T-helper 1 cell treated with Interleukin-12 subunit alpha and Interleukin-12 subunit beta and Interleukin-4 antibody, amounts not matched to agents 30 ng/mL and 1 ng/mL, for 36 hours (primary cell): Measurements from ENCODE around the gene BRF1. TPM values are rescaled to one million over a fixed set of nuclear protein-coding genes. Genes with fewer than 3 reads are reported as not detected.
"Not testable (repeated sequence)": the region's sequence is repeated elsewhere in the genome, so short reads cannot be mapped to it uniquely, and the experiment has no call there.

Experiments used
- intact Hi-C: fragments of 100-400 bp; cut with micrococcal nuclease; formaldehyde crosslinking; loops from one replicate; pipeline ENCODE4 v1.15.1; 2024
- total RNA-seq: library from RNA; stranded (reverse); gene quantifications from 2 replicates; pipeline ENCODE4 v1.2.3, GENCODE V29; 2022

BRF1 gene
- total RNA-seq, 1 donor from 2014 or later = 50.6 TPM

DNA sequence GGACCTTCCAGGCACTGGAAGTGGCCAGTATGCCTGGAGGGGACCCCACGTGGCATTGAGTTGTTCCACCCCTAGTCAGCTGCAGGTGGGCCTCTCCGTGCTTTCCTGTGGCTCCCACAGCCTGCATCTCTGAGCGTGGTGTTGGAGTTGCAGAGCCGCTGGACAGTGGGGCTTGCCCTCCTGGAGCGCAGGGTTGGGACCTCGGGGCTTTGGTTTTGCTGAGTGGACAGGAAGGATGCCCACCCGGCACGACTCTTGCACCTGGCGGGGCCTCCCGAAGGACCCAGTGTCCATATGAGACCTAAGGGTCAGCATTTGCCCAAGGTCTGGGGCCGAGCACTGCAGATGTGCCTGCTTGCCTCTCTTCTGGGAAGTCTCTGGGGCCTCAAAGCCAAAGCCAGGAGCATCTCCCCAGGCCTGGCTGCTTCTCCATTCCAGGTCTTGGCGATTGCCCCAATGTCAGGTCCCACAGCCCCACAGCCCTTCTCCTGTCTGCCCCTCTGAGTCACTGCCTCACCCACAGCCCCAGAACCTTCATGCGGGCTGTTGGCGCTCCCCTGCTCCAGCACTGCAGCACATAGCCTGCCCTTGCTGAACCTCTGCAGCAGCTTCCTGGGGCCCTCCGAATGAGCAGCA, 15.3 kb upstream of the BRF1 start:
- intact Hi-C loops = no loop called here

DNA sequence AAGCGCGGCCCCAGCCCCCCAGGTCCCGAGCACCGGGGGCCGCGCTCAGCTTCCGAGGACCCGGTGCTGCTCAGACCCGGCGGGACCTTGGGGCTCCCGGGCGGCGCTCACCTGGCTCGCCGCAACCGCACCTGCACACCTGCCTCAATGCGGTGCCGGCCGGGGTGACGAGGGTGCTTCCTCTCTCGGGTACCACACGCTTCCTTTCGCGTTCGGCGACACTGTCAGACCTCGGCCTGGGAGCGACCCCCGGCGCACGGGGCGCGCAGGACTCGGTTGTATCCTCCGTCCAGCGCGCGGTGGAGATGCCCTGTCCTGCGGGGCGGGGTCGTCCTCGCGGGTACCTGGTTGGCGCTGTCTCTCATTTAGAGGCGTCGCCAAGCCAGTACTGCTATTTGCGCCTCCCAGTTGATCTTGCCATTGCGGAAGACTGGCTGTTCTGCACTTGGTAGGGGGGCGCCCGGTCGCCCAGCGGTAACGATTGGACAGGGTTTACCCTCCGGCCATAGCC, 14.5 kb upstream of the BRF1 start:
- intact Hi-C loops = no loop called here

- intact Hi-C loops = loop anchor here (1.0 kb wide), 1 partner anchor 38 kb away; no protein-coding TSS in a partner anchor
These were observed 13.7 kb upstream of the BRF1 start, which contains the start of gene PACS2 for GRCh38 chr14:105314287-105315200. Gene PACS2, plus strand, starts transcription at chr14:105314748. Its CDS starts 171 bp downstream, at chr14:105314919.

DNA sequence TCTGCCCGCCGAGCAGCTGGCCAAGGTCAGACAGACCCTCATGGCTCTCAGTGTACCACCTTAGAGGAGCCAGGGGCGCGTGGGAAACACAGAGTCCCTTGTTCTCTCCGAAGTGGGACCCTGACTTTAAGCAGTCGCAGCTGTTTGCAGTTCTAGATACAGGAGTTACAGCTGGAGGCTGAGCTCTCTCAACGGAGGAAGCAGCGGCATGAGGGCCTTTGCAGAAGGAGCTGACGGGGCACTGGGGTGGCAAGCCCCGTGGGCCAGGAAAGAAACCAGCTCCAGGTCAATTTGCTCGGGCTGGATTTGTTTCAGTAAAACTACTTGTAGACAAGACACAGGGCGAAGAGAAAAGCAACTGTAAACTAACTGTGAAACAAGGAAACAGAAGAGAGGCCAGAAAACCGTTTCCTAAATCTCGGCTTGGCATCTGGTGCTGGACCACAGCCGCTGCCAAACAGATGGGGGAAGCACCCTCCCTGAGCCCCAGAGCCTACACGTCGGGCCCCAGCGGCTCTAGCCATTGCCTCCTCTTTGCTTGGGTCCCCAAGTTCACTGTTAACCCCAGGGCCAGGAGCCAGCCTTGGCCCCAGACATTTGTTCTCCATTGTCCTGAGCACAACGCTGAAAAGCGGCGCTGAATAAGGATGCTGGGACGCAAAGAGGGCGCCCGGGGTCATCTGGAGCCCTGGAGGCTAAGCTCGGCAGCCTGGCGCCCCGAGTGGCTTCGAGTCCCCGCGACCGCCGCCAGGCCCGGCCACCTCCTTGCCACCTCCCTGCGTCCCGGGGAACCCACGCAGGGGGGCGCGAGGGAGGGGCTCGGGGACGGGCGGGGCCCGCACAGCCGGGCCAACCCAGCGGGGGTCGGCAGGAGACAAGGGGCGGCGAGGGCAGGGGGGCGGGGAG, 12.8 kb upstream of the BRF1 start:
- intact Hi-C loops = loop anchor here (1.0 kb wide), 2 partner anchors 12 to 39 kb away; partner anchors contain the start of gene BRF1

- intact Hi-C loops = loop anchor here (1.0 kb wide), 1 partner anchor 12 kb away; the partner anchor contains the start of gene BRF1
These were observed 12.2 kb upstream of the BRF1 start for GRCh38 chr14:105312973-105313372.

DNA sequence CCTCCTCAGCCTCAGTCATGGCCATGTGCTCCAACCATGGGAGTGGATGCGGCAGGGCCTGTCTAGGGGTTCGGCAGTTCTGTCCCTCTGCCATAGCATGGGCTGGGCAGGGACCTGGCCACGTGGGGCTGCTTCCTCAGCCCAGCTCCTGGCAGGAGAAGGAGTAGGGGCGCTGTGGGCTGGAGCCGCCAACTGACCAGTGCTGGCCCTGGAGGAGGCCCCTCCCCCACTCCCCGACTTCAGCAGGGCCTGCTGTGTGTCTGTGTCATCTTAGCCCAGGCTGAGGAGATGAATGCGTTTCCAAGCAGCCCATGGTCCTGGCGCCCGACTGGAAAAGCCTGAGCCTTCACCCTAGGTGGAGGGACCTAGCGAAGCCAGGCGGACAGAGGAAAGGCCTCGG, 11.0 kb upstream of the BRF1 start:
- intact Hi-C loops = no loop called here

DNA sequence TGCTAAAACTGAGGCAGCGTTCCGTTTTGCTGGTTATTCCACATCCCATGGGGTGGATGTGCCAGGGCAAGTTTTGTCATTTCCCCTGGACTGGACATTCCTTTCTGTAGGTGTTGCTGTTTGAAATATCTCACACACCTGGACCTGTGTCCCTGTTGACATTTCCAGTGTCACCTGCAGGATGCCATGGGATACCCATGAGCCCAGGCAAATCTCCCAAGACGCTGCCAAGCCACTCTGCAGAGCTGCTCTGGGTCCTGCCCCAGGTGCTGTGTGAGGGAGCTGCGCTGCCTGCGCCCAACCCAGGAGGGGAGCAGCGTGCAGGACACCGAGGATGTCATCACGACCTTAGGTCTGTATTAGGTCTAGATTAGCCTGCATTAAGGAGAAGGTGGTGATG, 8.6 kb upstream of the BRF1 start:
- intact Hi-C loops = no loop called here

GRCh38 chr14:105307052-105307727, 6.4 kb upstream of the BRF1 start:
- intact Hi-C loops = no loop called here

- intact Hi-C loops = no loop called here
These were observed 5.0 kb upstream of the BRF1 start for GRCh38 chr14:105305791-105306190.

DNA sequence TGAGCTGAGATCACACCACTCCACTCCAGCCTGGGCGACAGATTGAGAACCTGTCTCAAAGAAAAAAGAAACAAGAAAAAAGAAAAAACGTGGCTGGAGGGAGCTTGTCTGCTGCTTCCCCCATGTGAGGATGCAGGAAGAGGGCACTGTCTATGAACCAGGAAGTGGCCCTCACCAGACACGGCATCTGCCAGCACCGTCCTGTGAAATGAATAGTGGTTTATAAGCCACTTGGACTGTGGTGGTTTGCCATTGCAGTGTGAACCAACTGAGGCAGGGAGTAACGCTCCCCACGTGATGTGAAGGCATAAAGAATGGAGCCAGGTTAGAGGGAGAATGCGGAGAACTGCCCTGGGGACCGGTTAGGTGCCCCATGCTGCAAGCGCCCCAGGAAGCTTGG, 4.5 kb upstream of the BRF1 start:
- intact Hi-C loops = no loop called here

DNA sequence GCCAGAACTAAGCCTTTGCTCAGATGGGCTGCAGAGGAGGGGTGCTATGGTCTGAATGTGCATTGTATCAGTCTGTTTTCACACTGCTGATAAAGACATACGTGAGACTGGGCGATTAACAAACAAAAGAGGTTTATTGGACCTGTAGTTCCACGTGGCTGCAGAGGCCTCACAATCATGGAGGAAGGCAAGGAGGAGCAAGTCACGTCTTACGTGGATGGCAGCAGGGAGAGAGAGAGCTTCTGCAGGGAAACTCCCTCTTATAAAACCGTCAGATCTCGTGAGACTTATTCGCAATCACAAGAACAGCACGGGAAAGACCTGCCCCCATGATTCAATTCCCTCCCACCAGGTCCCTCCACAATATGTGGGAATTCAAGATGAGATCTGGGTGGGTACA, 3.8 kb upstream of the BRF1 start:
- intact Hi-C loops = loop anchor here (5.0 kb wide), 1 partner anchor 237 kb away; the partner anchor contains the start of gene GPR132

DNA sequence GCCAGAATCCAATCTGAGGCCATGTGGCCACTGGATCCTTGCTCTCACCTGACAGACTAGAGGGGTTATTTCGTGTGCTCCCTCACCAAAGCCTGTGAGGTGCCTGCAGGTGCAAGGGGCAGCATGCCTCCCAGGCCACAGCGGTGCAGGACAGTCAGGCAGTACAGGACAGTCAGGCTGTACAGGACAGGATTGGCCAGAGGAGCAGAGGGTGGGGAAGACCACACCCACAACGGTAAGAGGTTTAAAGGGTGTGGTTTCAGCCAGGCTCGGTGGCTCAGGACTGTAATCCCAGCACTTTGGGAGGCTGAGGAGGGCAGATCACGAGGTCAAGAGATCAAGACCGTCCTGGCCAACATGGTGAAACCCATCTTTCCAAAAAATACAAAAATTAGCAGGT, 3.1 kb upstream of the BRF1 start:
- intact Hi-C loops = loop anchor here (5.0 kb wide), 1 partner anchor 237 kb away; the partner anchor contains the start of gene GPR132

GRCh38 chr14:105301915-105302249, 1.1 kb upstream of the BRF1 start:
- intact Hi-C loops = loop anchor here (1.0 to 5.0 kb wide), 11 partner anchors 9 to 550 kb away; partner anchors contain the start of genes BTBD6, CDCA4, GPR132 and NUDT14

- intact Hi-C loops = loop anchor here (1.0 to 5.0 kb wide), 11 partner anchors 8 to 549 kb away; partner anchors contain the start of genes BTBD6, CDCA4, GPR132 and NUDT14
These were observed 508 bp upstream of the BRF1 start for GRCh38 chr14:105301103-105301914.

DNA sequence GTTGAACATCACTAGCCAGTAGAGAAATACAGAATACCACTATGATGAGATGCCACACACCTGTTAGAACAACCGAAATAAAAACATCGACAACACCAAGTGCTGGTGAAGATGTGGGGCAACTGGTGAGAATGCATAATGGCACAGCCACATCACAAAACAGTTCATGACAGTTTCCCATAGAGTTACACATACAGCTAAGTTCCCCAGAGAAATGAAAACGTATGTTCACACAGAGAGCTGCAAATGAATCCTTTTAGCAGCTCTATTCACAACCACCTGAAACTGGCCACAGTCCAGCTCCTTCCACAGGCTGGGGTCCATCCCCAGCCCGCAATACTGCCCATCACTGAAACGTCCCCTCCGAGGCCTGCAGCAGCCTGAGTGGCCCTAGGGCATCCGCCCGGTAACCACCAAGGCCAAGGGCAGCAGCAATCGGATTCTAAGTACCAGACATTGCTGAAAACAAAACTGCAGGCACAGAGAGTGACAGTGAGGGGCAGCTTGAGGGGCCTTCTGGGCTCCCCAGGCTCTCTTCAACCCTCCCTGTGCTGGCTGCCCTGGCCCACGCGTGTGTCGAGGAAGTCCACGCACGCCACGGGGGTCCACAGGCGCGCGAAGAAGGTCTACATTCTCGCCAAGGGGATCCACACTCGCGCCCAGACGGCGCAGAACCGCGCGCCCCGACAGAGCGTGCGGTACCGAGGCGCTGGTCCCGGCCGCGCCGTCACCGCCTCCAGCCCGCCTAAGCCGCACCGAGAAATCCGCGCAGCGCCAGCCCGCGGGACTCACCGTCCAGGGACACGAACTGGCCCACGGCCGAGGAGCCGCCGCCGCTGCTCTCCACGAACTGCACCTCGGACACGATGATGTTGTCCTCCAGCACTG, 903 bp downstream of the BRF1 start:
- intact Hi-C loops = loop anchor here (5.0 kb wide), 1 partner anchor 233 kb away; the partner anchor contains the start of gene GPR132

DNA sequence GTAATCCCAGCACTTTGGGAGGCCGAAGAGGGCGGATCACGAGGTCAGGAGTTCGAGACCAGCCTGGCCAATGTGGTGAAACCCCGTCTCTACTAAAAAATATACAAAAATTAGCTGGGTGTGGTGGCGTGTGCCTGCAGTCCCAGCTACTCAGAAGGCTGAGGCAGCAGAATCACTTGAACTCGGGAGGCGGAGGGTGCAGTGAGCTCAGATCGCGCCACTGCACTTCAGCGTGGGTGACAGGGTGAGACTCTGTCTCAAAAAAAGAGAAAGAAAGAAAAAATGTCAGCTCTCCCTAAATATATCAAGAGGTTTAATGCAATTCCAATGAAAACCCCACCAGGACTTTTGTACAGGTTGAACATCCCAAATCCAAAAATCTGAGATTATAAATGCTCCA, 3.5 kb downstream of the BRF1 start:
- intact Hi-C loops = not testable (repeated sequence)

- intact Hi-C loops = no loop called here
These were observed 6.6 kb downstream of the BRF1 start for GRCh38 chr14:105294142-105294597.
